Prostate gland (tissue), 2 donors: ENCODE data around the gene RASL10A. TPM values are rescaled to one million over a fixed set of nuclear protein-coding genes. Genes with fewer than 3 reads are reported as not detected.

Experiments
- DNase-seq: peaks from one replicate; pipeline ENCODE4 v3.0.0-alpha.2; 2019; ENCODE audit warnings: low spot score
- H3K27ac ChIP-seq, 2 donors: fragments of 200-600 bp; sonication (generic); 2 replicates each; pipeline ENCODE4 v1.5.1; 2017 to 2019
- H3K27me3 ChIP-seq: fragments of 200-600 bp; sonication (generic); replicated peaks from 2 replicates; pipeline ENCODE4 v1.5.1; 2019; ENCODE audit not compliant: insufficient read depth
- H3K36me3 ChIP-seq, 2 donors: fragments of 200-600 bp; sonication (generic); 1 replicate in 1 of 2; 2 replicates in 1 of 2; pipeline versions ENCODE4 v1.5.1 to v1.8.1; 2017 to 2019
- H3K4me1 ChIP-seq: fragments of 200-600 bp; sonication (generic); replicated peaks from 2 replicates; pipeline ENCODE4 v1.5.1; 2019
- H3K4me3 ChIP-seq, 2 donors: fragments of 200-600 bp; sonication (generic); 2 replicates each; pipeline ENCODE4 v1.5.1; 2017 to 2019
- H3K9me3 ChIP-seq: fragments of 200-600 bp; sonication (generic); 2 replicates; pipeline ENCODE4 v1.5.1; 2017
- CTCF ChIP-seq, 4 experiments: fragments of 200-600 bp in 2 of 4; fragments of 450-650 bp in 2 of 4; sonication (generic) in 2 of 4; IDR thresholded peaks; 1 replicate in 3 of 4; 2 replicates in 1 of 4; pipeline ENCODE4 v1.5.1; 2016 to 2019; ENCODE audit warnings: antibody characterized with exemption in 4 of 4, mild to moderate bottlenecking in 2 of 4, moderate library complexity in 2 of 4
- POLR2A ChIP-seq: fragments of 450-650 bp; IDR thresholded peaks from one replicate; pipeline ENCODE4 v1.6.1; 2016; ENCODE audit warnings: antibody characterized with exemption, mild to moderate bottlenecking
- POLR2AphosphoS5 ChIP-seq: sonication (generic); formaldehyde crosslinking; IDR thresholded peaks from one replicate; pipeline ENCODE4 v1.6.1; 2017; ENCODE audit warnings: antibody characterized with exemption
- WGBS: methylation state at CpG from one replicate; pipeline ENCODE4 v1.1.5; 2018; 5-methylcytosine and 5-hydroxymethylcytosine counted together
- intact Hi-C: fragments of 100-400 bp; cut with DNase I; formaldehyde crosslinking; loops from one replicate; pipeline ENCODE4 v1.14.2; 2022
- total RNA-seq, 2 donors: library from RNA; depleted of rRNA; stranded (reverse); fragments of >200 nt; gene quantifications; one replicate each; pipeline ENCODE4 v1.1.0, GENCODE V29; 2016

The RASL10A gene
- total RNA-seq, 2 donors from 2014 or later, result 9.2 to 15.1 TPM

DNA sequence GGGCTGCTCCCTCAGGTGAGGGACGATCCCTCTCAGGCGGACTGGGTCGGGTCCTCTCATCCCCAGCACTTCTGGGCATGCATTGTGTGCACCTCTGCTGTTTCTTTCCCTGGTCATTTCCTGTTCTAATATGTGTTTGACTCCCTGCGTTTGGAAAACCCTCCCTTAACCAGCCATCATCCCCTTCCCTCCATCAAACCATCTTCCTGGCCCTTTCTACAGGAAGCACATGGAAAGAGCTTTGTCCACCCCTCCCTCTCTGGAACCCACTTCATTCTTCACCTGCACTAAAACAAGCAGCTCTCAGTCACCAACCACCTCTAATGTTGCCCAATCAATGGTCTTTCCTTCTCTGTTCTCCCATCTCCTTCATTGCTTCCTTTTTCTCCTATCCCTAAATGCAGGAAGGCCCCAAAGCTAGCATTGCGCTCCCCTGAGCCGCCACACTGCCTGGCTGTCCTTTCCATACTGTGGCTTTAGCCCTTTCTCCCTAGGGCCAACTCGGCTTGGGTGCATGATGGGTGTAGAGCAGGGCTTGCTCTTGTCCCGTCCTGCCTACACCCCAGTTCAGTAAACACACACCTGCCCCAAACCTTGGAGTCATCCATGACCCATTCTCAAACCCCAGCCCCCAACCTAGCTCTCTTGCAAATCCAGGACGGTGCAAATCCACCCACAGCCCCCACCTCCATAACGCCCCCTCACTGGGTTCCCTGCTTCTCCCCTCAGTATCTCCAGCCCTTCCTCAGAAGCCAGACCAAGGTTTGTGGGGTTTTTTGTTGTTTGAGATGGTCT, 14.5 kb downstream of the RASL10A start:
- Histone ChIP-seq H3K9me3 (no peaks in the 10 kb centered on the region), H3K36me3 (peaks cover 21 to 24% of the 10 kb centered on the region in 2 donors), H3K4me1 (peaks cover 5% of the 10 kb centered on the region), H3K4me3 (no peak overlapping the region), H3K27ac (no peak overlapping the region), H3K27me3 (no peaks in the 10 kb centered on the region)
- TF ChIP-seq POLR2AphosphoS5, result no peak
- TF ChIP-seq CTCF (IDR thresholded peaks at IDR 0.05), result no peak
- TF ChIP-seq POLR2A, result no peak
- no peak for DNase-seq
- 61% methylated on average over 10 of the region's 10 CpGs for WGBS
- intact Hi-C loops, result no loop called here

DNA sequence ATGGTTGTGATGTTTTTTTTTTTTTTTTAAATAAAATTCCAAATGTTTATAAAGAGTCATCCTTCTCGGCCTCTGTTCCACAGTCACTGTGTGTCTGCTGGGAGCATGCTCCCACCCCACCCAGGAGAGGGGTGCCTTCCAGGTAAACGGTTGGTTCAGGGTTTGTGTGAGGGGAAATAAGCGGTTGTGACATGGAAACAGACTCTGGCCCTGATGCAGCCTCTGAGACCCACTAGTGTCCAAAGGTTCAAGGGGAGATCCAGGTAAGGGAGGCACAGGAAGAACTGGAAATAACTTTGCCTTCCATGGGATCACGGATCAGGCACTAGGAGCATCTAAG, 15.1 kb downstream of the RASL10A start:
- 54% methylated on average over 4 of the region's 4 CpGs for WGBS
- Histone ChIP-seq H3K4me3 (no peak overlapping the region), H3K36me3 (peaks cover 21 to 24% of the 10 kb centered on the region in 2 donors), H3K9me3 (no peaks in the 10 kb centered on the region), H3K27me3 (no peaks in the 10 kb centered on the region), H3K4me1 (peaks cover 5% of the 10 kb centered on the region), H3K27ac (no peak overlapping the region)
- no peak for DNase-seq
- intact Hi-C loops, result no loop called here
- no peak for TF ChIP-seq CTCF (IDR thresholded peaks at IDR 0.05)
- no peak for TF ChIP-seq POLR2A
- TF ChIP-seq POLR2AphosphoS5, result no peak

DNA sequence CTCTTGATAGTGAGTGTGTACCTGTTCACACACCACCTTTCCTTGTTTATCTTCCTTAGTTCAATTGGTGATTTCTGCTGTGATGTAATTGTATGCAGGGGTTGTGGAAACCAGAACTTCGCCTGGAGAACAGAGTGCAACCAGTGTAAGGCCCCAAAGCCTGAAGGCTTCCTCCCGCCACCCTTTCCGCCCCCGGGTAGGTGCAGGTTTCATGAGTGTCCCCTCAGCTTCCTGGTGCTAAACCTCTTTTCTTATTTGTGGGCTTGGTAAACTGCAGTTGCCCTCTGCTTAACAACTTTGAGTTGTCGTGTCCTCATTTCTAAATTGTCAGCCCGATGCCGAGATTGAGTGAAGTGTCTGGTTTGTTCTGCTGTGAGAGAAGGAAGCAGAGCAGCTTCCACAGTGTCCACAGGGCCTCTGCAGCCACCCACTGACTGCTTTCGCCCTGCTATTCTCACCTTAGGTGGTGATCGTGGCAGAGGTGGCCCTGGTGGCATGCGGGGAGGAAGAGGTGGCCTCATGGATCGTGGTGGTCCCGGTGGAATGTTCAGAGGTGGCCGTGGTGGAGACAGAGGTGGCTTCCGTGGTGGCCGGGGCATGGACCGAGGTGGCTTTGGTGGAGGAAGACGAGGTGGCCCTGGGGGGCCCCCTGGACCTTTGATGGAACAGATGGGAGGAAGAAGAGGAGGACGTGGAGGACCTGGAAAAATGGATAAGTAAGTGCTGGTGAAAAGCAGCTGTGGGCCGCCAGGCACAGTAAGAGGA, 16.2 kb downstream of the RASL10A start:
- no peak for DNase-seq
- TF ChIP-seq CTCF (IDR thresholded peaks at IDR 0.05) (no peak), POLR2AphosphoS5 (no peak), POLR2A (no peak)
- Histone ChIP-seq H3K9me3 (no peaks in the 10 kb centered on the region), H3K27me3 (no peaks in the 10 kb centered on the region), H3K4me1 (peaks cover 5% of the 10 kb centered on the region), H3K27ac (no peak overlapping the region), H3K4me3 (no peak overlapping the region), H3K36me3 (peaks cover 24 to 29% of the 10 kb centered on the region in 2 donors)
- intact Hi-C loops, result no loop called here
- 91% methylated on average over 19 of the region's 19 CpGs for WGBS

- H3K9me3 ChIP-seq, result no peaks in the 10 kb centered on the region
- no peak overlapping the region for H3K27ac ChIP-seq
- intact Hi-C loops, result no loop called here
- TF ChIP-seq CTCF (IDR thresholded peaks at IDR 0.05), result no peak
- TF ChIP-seq POLR2A, result no peak
- TF ChIP-seq POLR2AphosphoS5, result no peak
- H3K4me3 ChIP-seq, result no peak overlapping the region
- peaks cover 5% of the 10 kb centered on the region for H3K4me1 ChIP-seq
- no peaks in the 10 kb centered on the region for H3K27me3 ChIP-seq
- peaks cover 24 to 29% of the 10 kb centered on the region in 2 donors for H3K36me3 ChIP-seq
- no peak for DNase-seq
- 86% methylated on average over 8 of the region's 8 CpGs for WGBS
Measured at GRCh38 chr22:29298641-29299040, 16.9 kb downstream of the RASL10A start.
